ENCODE results near the gene JAKMIP3. TPM values are rescaled to one million over a fixed set of nuclear protein-coding genes. Genes with fewer than 3 reads are reported as not detected.

Gene JAKMIP3
- total and polyA plus RNA-seq, 2 donors (not counting 1 experiment from before 2014, with no cell fraction given) = 0.17 to 0.21 TPM

- WGBS (ENCODE audit: insufficient coverage) = 91% methylated on average over 6 of the region's 9 CpGs
- H2AFZ ChIP-seq (ENCODE audit: insufficient read depth, low read depth, low read length, poor library complexity, severe bottlenecking) = no peak overlapping the region
- no peak overlapping the region for H3K4me2 ChIP-seq (replicated peaks; ENCODE audit: low read depth, low read length, poor library complexity, severe bottlenecking)
- no peak overlapping the region for H3K4me3 ChIP-seq (ENCODE audit: control extremely low read depth in 1 of 5, extremely low read depth in 1 of 5, insufficient read depth in 1 of 5, low read depth in 2 of 5, low read length in 4 of 5)
- TF ChIP-seq EZH2 (IDR thresholded peaks at IDR 0.05; ENCODE audit: borderline replicate concordance, insufficient read depth, low read depth, low read length, poor library complexity, severe bottlenecking) = no peak
- TF ChIP-seq, protein P1, sequence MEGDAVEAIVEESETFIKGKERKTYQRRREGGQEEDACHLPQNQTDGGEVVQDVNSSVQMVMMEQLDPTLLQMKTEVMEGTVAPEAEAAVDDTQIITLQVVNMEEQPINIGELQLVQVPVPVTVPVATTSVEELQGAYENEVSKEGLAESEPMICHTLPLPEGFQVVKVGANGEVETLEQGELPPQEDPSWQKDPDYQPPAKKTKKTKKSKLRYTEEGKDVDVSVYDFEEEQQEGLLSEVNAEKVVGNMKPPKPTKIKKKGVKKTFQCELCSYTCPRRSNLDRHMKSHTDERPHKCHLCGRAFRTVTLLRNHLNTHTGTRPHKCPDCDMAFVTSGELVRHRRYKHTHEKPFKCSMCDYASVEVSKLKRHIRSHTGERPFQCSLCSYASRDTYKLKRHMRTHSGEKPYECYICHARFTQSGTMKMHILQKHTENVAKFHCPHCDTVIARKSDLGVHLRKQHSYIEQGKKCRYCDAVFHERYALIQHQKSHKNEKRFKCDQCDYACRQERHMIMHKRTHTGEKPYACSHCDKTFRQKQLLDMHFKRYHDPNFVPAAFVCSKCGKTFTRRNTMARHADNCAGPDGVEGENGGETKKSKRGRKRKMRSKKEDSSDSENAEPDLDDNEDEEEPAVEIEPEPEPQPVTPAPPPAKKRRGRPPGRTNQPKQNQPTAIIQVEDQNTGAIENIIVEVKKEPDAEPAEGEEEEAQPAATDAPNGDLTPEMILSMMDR (IDR thresholded peaks at IDR 0.05) = no peak
- H3K9me3 Mint-ChIP-seq (ENCODE audit: insufficient read depth) = no peaks in the 10 kb centered on the region
- ATAC-seq (ENCODE audit: low read depth) (no peak), DNase-seq (no peak)
- no peak overlapping the region for H3K4me3 Mint-ChIP-seq
- H3K27me3 ChIP-seq (replicated peaks in 1 of 4; ENCODE audit: control extremely low read depth in 1 of 4, control insufficient read depth in 3 of 4, insufficient read depth in 4 of 4, low read length in 3 of 4) = peaks cover 0 to 4% (median 0%) of the 10 kb centered on the region in 4 experiments
- no peak overlapping the region for H3K9ac ChIP-seq (ENCODE audit: low read length)
- H3K79me2 ChIP-seq (ENCODE audit: control insufficient read depth, insufficient read depth, low read length) = no peaks in the 10 kb centered on the region
- no peaks in the 10 kb centered on the region for H4K20me1 ChIP-seq (ENCODE audit: control insufficient read depth, insufficient read depth, low read length, poor library complexity, severe bottlenecking)
- H3K27ac Mint-ChIP-seq = no peak overlapping the region
- CTCF ChIA-PET = no interaction called here
- no peak overlapping the region for H3K27ac ChIP-seq (ENCODE audit: low read length in 2 of 2)
- no peaks in the 10 kb centered on the region for H3K4me1 Mint-ChIP-seq
- POLR2A ChIA-PET = no interaction called here
- peaks cover 0 to 14% (median 0%) of the 10 kb centered on the region in 3 donors for H3K9me3 ChIP-seq (ENCODE audit: control extremely low read depth in 1 of 3, control insufficient read depth in 2 of 3, insufficient read depth in 1 of 3, low read length in 2 of 3)
- intact Hi-C loops (cut with micrococcal nuclease) = no loop called here
- H3K36me3 ChIP-seq (replicated peaks in 1 of 2; ENCODE audit: control extremely low read depth in 1 of 2, control insufficient read depth in 1 of 2, extremely low read depth in 1 of 2, insufficient read depth in 2 of 2, low read length in 1 of 2) = no peaks in the 10 kb centered on the region
- H3K4me1 ChIP-seq (ENCODE audit: control insufficient read depth in 2 of 2, insufficient read depth in 2 of 2, low read length in 2 of 2) = no peaks in the 10 kb centered on the region
- H3K27me3 Mint-ChIP-seq = peaks cover 29% of the 10 kb centered on the region
Measured at GRCh38 chr10:132094581-132095234, 29.0 kb downstream of the JAKMIP3 start.

DNA sequence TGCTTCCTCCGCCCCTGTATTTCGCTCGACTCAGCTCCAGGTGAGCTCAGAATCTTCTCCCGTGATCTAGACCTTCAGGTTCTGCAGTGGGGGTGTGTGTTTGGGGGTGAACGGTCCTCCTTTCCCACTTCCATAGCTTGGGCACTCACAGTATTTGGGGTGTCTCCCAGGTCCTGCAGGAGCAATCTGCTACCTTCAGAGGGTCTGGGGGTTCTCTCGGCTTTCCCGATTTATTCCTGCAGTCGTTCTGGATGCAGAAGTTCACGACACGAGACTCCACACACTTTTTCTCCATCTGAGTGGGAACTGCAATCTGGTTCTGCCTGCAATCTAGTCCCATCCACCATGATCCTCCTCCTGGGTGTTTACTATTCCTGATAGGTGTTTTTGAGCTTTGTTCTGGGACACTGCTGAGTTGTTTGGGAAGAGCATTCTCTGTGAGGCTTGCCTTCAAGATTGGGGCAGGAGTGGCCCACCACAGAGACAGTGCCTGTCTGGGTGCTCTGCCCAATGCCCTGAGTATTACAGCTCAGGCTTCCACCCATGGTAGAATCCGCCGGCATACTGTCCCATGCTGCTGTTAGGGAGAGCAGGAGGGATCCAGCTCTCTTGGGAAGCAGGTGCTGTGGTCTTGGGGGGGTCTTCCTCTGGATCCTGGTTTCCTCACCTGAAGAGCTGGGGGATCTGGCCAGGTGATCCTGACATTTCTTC lies 29.8 kb downstream of the JAKMIP3 start:
- H3K27ac Mint-ChIP-seq = no peak overlapping the region
- POLR2A ChIA-PET = interaction anchor here (0.6 kb wide), 1 partner anchor 48 kb away, joined by 7 read pairs; no protein-coding TSS in a partner anchor
- Histone ChIP-seq H2AFZ (ENCODE audit: insufficient read depth, low read depth, low read length, poor library complexity, severe bottlenecking) (no peak overlapping the region), H3K79me2 (ENCODE audit: control insufficient read depth, insufficient read depth, low read length) (no peaks in the 10 kb centered on the region), H3K4me3 (ENCODE audit: control extremely low read depth in 1 of 5, extremely low read depth in 1 of 5, insufficient read depth in 1 of 5, low read depth in 2 of 5, low read length in 4 of 5) (no peak overlapping the region), H3K27ac (ENCODE audit: low read length in 2 of 2) (no peak overlapping the region), H3K4me2 (replicated peaks; ENCODE audit: low read depth, low read length, poor library complexity, severe bottlenecking) (no peak overlapping the region), H3K4me1 (ENCODE audit: control insufficient read depth in 2 of 2, insufficient read depth in 2 of 2, low read length in 2 of 2) (no peaks in the 10 kb centered on the region), H4K20me1 (ENCODE audit: control insufficient read depth, insufficient read depth, low read length, poor library complexity, severe bottlenecking) (no peaks in the 10 kb centered on the region), H3K27me3 (replicated peaks in 1 of 4; ENCODE audit: control extremely low read depth in 1 of 4, control insufficient read depth in 3 of 4, insufficient read depth in 4 of 4, low read length in 3 of 4) (peaks cover 0 to 4% (median 0%) of the 10 kb centered on the region in 4 experiments), H3K9ac (ENCODE audit: low read length) (no peak overlapping the region), H3K9me3 (ENCODE audit: control extremely low read depth in 1 of 3, control insufficient read depth in 2 of 3, insufficient read depth in 1 of 3, low read length in 2 of 3) (peaks cover 0 to 14% (median 0%) of the 10 kb centered on the region in 3 donors), H3K36me3 (replicated peaks in 1 of 2; ENCODE audit: control extremely low read depth in 1 of 2, control insufficient read depth in 1 of 2, extremely low read depth in 1 of 2, insufficient read depth in 2 of 2, low read length in 1 of 2) (no peaks in the 10 kb centered on the region)
- intact Hi-C loops (cut with micrococcal nuclease) = no loop called here
- no peaks in the 10 kb centered on the region for H3K9me3 Mint-ChIP-seq (ENCODE audit: insufficient read depth)
- WGBS (ENCODE audit: insufficient coverage) = 97% methylated on average over 7 of the region's 12 CpGs
- H3K4me3 Mint-ChIP-seq = no peak overlapping the region
- CTCF ChIA-PET = no interaction called here
- DNase-seq (no peak), ATAC-seq (ENCODE audit: low read depth) (no peak)
- no peaks in the 10 kb centered on the region for H3K4me1 Mint-ChIP-seq
- H3K27me3 Mint-ChIP-seq = peaks cover 27% of the 10 kb centered on the region
- TF ChIP-seq, protein P1 (IDR thresholded peaks at IDR 0.05) = no peak
- no peak for TF ChIP-seq EZH2 (IDR thresholded peaks at IDR 0.05; ENCODE audit: borderline replicate concordance, insufficient read depth, low read depth, low read length, poor library complexity, severe bottlenecking)
